ENCODE measurements around the gene MAGI2. TPM values are rescaled to one million over a fixed set of nuclear protein-coding genes. Genes with fewer than 3 reads are reported as not detected.

MAGI2 gene
- total RNA-seq, 1 donor, result 18.8 TPM

- no peaks in the 10 kb centered on the region for H3K9me3 ChIP-seq (ENCODE audit: low read depth, low read length)
- H2AFZ ChIP-seq (ENCODE audit: low read length), result no peak overlapping the region
- H3K4me2 ChIP-seq (ENCODE audit: insufficient read depth, low read length), result no peak overlapping the region
- DNase-seq (ENCODE audit: insufficient read length, low spot score, missing footprints), result no peak
- no peak overlapping the region for H3K4me3 ChIP-seq (ENCODE audit: insufficient read depth, low read length)
- H4K20me1 ChIP-seq (ENCODE audit: insufficient read depth, low read length), result no peaks in the 10 kb centered on the region
- H3K27ac ChIP-seq (ENCODE audit: low read depth, low read length), result no peak overlapping the region
- peaks cover 35% of the 10 kb centered on the region for H3K4me1 ChIP-seq (ENCODE audit: insufficient read depth, low read length)
- no peak for TF ChIP-seq CTCF (IDR thresholded peaks at IDR 0.05; ENCODE audit: extremely low read depth, low read depth, low read length)
- no peaks in the 10 kb centered on the region for H3K27me3 ChIP-seq (ENCODE audit: insufficient read depth, low read length)
- H3K36me3 ChIP-seq (ENCODE audit: insufficient read depth, low read length), result no peaks in the 10 kb centered on the region
- H3K79me2 ChIP-seq (ENCODE audit: insufficient read depth, low read length), result no peaks in the 10 kb centered on the region
Observed at GRCh38 chr7:78146546-78146945, 1306.9 kb downstream of the MAGI2 start.

- H3K4me3 ChIP-seq (ENCODE audit: insufficient read depth, low read length), result no peak overlapping the region
- no peak overlapping the region for H3K4me2 ChIP-seq (ENCODE audit: insufficient read depth, low read length)
- H3K9me3 ChIP-seq (ENCODE audit: low read depth, low read length), result no peaks in the 10 kb centered on the region
- H4K20me1 ChIP-seq (ENCODE audit: insufficient read depth, low read length), result no peaks in the 10 kb centered on the region
- H3K4me1 ChIP-seq (ENCODE audit: insufficient read depth, low read length), result peaks cover 26% of the 10 kb centered on the region
- no peaks in the 10 kb centered on the region for H3K79me2 ChIP-seq (ENCODE audit: insufficient read depth, low read length)
- H3K36me3 ChIP-seq (ENCODE audit: insufficient read depth, low read length), result no peaks in the 10 kb centered on the region
- H2AFZ ChIP-seq (ENCODE audit: low read length), result no peak overlapping the region
- no peak for DNase-seq (ENCODE audit: insufficient read length, low spot score, missing footprints)
- no peak for TF ChIP-seq CTCF (IDR thresholded peaks at IDR 0.05; ENCODE audit: extremely low read depth, low read depth, low read length)
- no peaks in the 10 kb centered on the region for H3K27me3 ChIP-seq (ENCODE audit: insufficient read depth, low read length)
- H3K27ac ChIP-seq (ENCODE audit: low read depth, low read length), result no peak overlapping the region
Observed at GRCh38 chr7:78143661-78144060, 1309.8 kb downstream of the MAGI2 start.

GRCh38 chr7:78141522-78142281, 1311.8 kb downstream of the MAGI2 start:
- Histone ChIP-seq H3K36me3 (ENCODE audit: insufficient read depth, low read length) (no peaks in the 10 kb centered on the region), H3K4me2 (ENCODE audit: insufficient read depth, low read length) (peak overlapping the region; percentile 8), H3K9me3 (ENCODE audit: low read depth, low read length) (no peaks in the 10 kb centered on the region), H2AFZ (ENCODE audit: low read length) (no peak overlapping the region), H3K27ac (ENCODE audit: low read depth, low read length) (no peak overlapping the region), H4K20me1 (ENCODE audit: insufficient read depth, low read length) (no peaks in the 10 kb centered on the region), H3K79me2 (ENCODE audit: insufficient read depth, low read length) (no peaks in the 10 kb centered on the region), H3K4me3 (ENCODE audit: insufficient read depth, low read length) (no peak overlapping the region), H3K27me3 (ENCODE audit: insufficient read depth, low read length) (no peaks in the 10 kb centered on the region), H3K4me1 (ENCODE audit: insufficient read depth, low read length) (peaks cover 20% of the 10 kb centered on the region)
- no peak for TF ChIP-seq CTCF (IDR thresholded peaks at IDR 0.05; ENCODE audit: extremely low read depth, low read depth, low read length)
- no peak for DNase-seq (ENCODE audit: insufficient read length, low spot score, missing footprints)

GRCh38 chr7:78140109-78140508, 1313.4 kb downstream of the MAGI2 start:
- H3K27ac ChIP-seq (ENCODE audit: low read depth, low read length), result no peak overlapping the region
- H3K36me3 ChIP-seq (ENCODE audit: insufficient read depth, low read length), result no peaks in the 10 kb centered on the region
- H3K4me2 ChIP-seq (ENCODE audit: insufficient read depth, low read length), result no peak overlapping the region
- H3K27me3 ChIP-seq (ENCODE audit: insufficient read depth, low read length), result no peaks in the 10 kb centered on the region
- no peak for TF ChIP-seq CTCF (IDR thresholded peaks at IDR 0.05; ENCODE audit: extremely low read depth, low read depth, low read length)
- H3K9me3 ChIP-seq (ENCODE audit: low read depth, low read length), result no peaks in the 10 kb centered on the region
- peaks cover 20% of the 10 kb centered on the region for H3K4me1 ChIP-seq (ENCODE audit: insufficient read depth, low read length)
- H3K4me3 ChIP-seq (ENCODE audit: insufficient read depth, low read length), result no peak overlapping the region
- no peaks in the 10 kb centered on the region for H3K79me2 ChIP-seq (ENCODE audit: insufficient read depth, low read length)
- no peaks in the 10 kb centered on the region for H4K20me1 ChIP-seq (ENCODE audit: insufficient read depth, low read length)
- DNase-seq (ENCODE audit: insufficient read length, low spot score, missing footprints), result no peak
- no peak overlapping the region for H2AFZ ChIP-seq (ENCODE audit: low read length)

Measured in osteoblast (primary cell).